Measurements from ENCODE around the gene ELP5. TPM values are rescaled to one million over a fixed set of nuclear protein-coding genes. Genes with fewer than 3 reads are reported as not detected.

The ELP5 gene
- total RNA-seq, 2 experiments from 2014 or later: 84.6 to 97.3 TPM

GRCh38 chr17:7261379-7262191, 9.6 kb downstream of the ELP5 start:
- Histone ChIP-seq H2AFZ (ENCODE audit: low read length) (no peak overlapping the region), H3K4me2 (ENCODE audit: low read length) (no peak overlapping the region; the same call in 1 of the 2 replicates), H3K9me3 (ENCODE audit: low read length) (no peaks in the 10 kb centered on the region), H3K4me3 (ENCODE audit: low read depth, low read length, poor library complexity, severe bottlenecking) (no peak overlapping the region), H3K79me2 (ENCODE audit: insufficient read depth, low read depth, low read length) (no peaks in the 10 kb centered on the region), H3K4me1 (ENCODE audit: insufficient read depth, low read length, poor library complexity, severe bottlenecking) (peaks cover 17% of the 10 kb centered on the region), H3K36me3 (ENCODE audit: insufficient read depth, low read length) (peaks cover 24% of the 10 kb centered on the region), H3K9me2 (ENCODE audit: insufficient read depth, low read length) (no peaks in the 10 kb centered on the region), H3K27ac (ENCODE audit: low read depth, low read length, poor library complexity, severe bottlenecking) (no peak overlapping the region), H4K20me1 (ENCODE audit: insufficient read depth, low read length) (no peaks in the 10 kb centered on the region)
- POLR2A ChIA-PET: interaction anchor here (0.6 kb wide), 1 partner anchor 274 kb away, joined by 3 read pairs; no protein-coding TSS in a partner anchor
- BruUV-seq (replicated peaks): no TSS peak
- TF ChIP-seq EZH2phosphoT487 (IDR thresholded peaks at IDR 0.05; ENCODE audit: borderline replicate concordance, low read depth, low read length): no peak
- TF ChIP-seq, protein P1, sequence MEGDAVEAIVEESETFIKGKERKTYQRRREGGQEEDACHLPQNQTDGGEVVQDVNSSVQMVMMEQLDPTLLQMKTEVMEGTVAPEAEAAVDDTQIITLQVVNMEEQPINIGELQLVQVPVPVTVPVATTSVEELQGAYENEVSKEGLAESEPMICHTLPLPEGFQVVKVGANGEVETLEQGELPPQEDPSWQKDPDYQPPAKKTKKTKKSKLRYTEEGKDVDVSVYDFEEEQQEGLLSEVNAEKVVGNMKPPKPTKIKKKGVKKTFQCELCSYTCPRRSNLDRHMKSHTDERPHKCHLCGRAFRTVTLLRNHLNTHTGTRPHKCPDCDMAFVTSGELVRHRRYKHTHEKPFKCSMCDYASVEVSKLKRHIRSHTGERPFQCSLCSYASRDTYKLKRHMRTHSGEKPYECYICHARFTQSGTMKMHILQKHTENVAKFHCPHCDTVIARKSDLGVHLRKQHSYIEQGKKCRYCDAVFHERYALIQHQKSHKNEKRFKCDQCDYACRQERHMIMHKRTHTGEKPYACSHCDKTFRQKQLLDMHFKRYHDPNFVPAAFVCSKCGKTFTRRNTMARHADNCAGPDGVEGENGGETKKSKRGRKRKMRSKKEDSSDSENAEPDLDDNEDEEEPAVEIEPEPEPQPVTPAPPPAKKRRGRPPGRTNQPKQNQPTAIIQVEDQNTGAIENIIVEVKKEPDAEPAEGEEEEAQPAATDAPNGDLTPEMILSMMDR (conservative IDR thresholded peaks at IDR 0.05; ENCODE audit: low read length): no peak
- CTCF ChIA-PET (ENCODE audit: unreplicated experiment): no interaction called here
- intact Hi-C loops (cut with micrococcal nuclease; ENCODE audit: unreplicated experiment): no loop called here
- no peak for DNase-seq (ENCODE audit: low spot score)

GRCh38 chr17:7262192-7262934, 10.3 kb downstream of the ELP5 start, which contains the start of gene CLDN7:
TSS of gene CLDN7 (minus strand) at chr17:7262478. CDS start at chr17:7262043, 435 bp downstream.
- Histone ChIP-seq H3K36me3 (ENCODE audit: insufficient read depth, low read length) (peaks cover 18% of the 10 kb centered on the region), H2AFZ (ENCODE audit: low read length) (peak within 1 kb of the TSS; percentile 62), H3K9me3 (ENCODE audit: low read length) (no peaks in the 10 kb centered on the region), H3K4me3 (ENCODE audit: low read depth, low read length, poor library complexity, severe bottlenecking) (peak within 1 kb of the TSS; percentile 44), H3K79me2 (ENCODE audit: insufficient read depth, low read depth, low read length) (no peaks in the 10 kb centered on the region), H3K9me2 (ENCODE audit: insufficient read depth, low read length) (no peaks in the 10 kb centered on the region), H3K4me1 (ENCODE audit: insufficient read depth, low read length, poor library complexity, severe bottlenecking) (peaks cover 17% of the 10 kb centered on the region), H3K4me2 (ENCODE audit: low read length) (peak within 1 kb of the TSS; percentile 65), H3K27ac (ENCODE audit: low read depth, low read length, poor library complexity, severe bottlenecking) (no peak within 1 kb of the TSS), H4K20me1 (ENCODE audit: insufficient read depth, low read length) (no peaks in the 10 kb centered on the region)
- POLR2A ChIA-PET: interaction anchor here (0.6 kb wide), 1 partner anchor 273 kb away, joined by 3 read pairs; no protein-coding TSS in a partner anchor
- TF ChIP-seq, protein P1 (conservative IDR thresholded peaks at IDR 0.05; ENCODE audit: low read length): no peak
- no peak for TF ChIP-seq EZH2phosphoT487 (IDR thresholded peaks at IDR 0.05; ENCODE audit: borderline replicate concordance, low read depth, low read length)
- DNase-seq (ENCODE audit: low spot score): no peak
- intact Hi-C loops (cut with micrococcal nuclease; ENCODE audit: unreplicated experiment): no loop called here
- BruUV-seq (replicated peaks): no TSS peak
- CTCF ChIA-PET (ENCODE audit: unreplicated experiment): no interaction called here

Data from OCI-LY7 (cell line).